ENCODE data around the gene PCSK9. TPM values are rescaled to one million over a fixed set of nuclear protein-coding genes. Genes with fewer than 3 reads are reported as not detected.
A peak's percentile ranks its signal among the peaks of the same experiment; 100 is the strongest.

Gene PCSK9
- total and polyA plus RNA-seq, 2 experiments from 2014 or later, result 23.5 to 31.4 TPM

DNA sequence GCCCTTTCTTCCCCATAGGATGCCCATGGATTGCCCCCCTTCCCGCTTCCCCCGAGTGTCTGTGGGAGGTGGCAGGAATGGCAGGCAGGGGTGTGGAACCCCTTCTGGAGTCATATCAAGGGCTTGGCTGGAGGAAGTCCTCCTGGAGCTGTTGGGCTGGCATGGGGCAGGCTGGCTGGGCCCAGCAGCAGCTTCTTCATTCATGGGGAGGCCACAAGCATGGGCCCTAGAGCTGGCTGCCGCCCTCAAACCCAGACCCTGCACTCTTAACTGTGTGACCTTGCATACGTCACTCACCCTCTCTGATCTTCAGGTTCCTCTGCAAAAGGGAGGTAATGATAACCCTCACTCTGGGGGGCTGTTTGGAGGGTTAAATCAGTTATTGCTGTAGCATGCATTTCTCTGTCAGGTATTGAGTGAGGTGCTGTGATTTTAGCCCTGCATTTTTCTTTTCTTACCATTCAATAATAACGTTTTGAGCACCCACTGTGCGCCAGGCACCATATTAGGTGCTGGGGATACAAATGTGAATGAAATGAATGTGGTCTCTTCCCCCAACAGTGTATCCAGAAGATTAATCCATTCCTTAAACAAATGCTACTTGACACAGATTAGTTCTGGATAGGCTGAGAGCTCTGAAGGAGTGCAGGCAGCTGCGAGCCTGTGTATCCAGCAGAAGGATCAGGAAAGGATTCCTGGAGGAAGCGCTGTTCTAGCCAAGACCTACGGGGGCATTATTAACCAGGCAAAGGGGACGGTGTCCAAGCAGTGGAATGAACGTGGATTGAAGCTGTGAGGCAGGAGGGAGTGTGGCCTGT, 9.3 kb downstream of the PCSK9 start:
- H3K9me2 ChIP-seq (replicated peaks; ENCODE audit: insufficient read depth), result no peaks in the 10 kb centered on the region
- no peak overlapping the region for H3K27ac ChIP-seq
- H4K20me1 ChIP-seq (ENCODE audit: insufficient read depth, poor library complexity, severe bottlenecking), result peaks cover 5% of the 10 kb centered on the region
- H2AFZ ChIP-seq, result no peak overlapping the region
- H3K9me3 ChIP-seq (ENCODE audit: low read depth), result no peaks in the 10 kb centered on the region
- no peak overlapping the region for H3K4me3 ChIP-seq
- TF ChIP-seq, protein P1, sequence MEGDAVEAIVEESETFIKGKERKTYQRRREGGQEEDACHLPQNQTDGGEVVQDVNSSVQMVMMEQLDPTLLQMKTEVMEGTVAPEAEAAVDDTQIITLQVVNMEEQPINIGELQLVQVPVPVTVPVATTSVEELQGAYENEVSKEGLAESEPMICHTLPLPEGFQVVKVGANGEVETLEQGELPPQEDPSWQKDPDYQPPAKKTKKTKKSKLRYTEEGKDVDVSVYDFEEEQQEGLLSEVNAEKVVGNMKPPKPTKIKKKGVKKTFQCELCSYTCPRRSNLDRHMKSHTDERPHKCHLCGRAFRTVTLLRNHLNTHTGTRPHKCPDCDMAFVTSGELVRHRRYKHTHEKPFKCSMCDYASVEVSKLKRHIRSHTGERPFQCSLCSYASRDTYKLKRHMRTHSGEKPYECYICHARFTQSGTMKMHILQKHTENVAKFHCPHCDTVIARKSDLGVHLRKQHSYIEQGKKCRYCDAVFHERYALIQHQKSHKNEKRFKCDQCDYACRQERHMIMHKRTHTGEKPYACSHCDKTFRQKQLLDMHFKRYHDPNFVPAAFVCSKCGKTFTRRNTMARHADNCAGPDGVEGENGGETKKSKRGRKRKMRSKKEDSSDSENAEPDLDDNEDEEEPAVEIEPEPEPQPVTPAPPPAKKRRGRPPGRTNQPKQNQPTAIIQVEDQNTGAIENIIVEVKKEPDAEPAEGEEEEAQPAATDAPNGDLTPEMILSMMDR (IDR thresholded peaks at IDR 0.05; ENCODE audit: poor library complexity), result no peak
- no peak for TF ChIP-seq EZH2phosphoT487 (IDR thresholded peaks at IDR 0.05; ENCODE audit: low read depth, severe bottlenecking, unreplicated experiment)
- no peak for TF ChIP-seq EZH2 (IDR thresholded peaks at IDR 0.05; ENCODE audit: borderline replicate concordance)
- peaks cover 4% of the 10 kb centered on the region for H3K4me1 ChIP-seq (ENCODE audit: insufficient read depth)
- no peak for DNase-seq (ENCODE audit: low spot score)
- H3K4me2 ChIP-seq, result no peak overlapping the region
- no peaks in the 10 kb centered on the region for H3K27me3 ChIP-seq
- no peaks in the 10 kb centered on the region for H3K79me2 ChIP-seq
- no peaks in the 10 kb centered on the region for H3K36me3 ChIP-seq (replicated peaks; ENCODE audit: insufficient read depth, low read depth)
- WGBS (ENCODE audit: low lambda C conversion rate, missing lambda C conversion rate), result 80% methylated on average over 11 of the region's 11 CpGs

DNA sequence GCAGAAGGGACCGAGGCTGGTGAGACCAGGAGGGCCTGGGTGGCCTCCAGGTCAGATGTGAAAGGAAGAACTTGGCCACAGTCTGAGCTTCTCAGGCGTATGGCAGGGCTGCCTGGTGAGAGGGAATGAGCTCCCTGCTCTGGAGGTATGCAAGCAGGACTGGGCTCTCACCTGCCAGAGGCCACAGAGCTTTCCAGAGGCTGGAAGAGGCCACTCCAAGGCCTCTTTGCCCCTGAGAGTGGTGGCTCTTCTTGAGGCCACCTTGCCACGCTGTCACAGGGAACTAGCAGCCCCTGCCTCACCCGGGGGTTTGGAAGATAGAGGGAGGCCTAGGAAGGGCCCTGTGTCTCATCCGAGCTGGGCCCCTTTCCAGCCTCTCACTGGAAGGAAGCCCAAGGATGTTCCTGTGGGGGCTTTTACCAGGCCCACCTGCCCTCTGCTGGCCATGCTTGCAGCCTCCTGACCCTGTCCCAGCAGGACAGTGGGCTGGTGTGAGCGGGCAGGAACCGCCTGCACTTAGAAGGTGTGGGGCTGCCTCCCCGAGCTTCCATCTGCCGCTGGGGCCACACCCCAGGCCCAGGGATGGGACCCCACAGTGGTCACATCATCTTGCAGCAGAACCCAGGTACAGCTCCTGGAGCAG, 10.0 kb downstream of the PCSK9 start:
- TF ChIP-seq, protein P1 (IDR thresholded peaks at IDR 0.05; ENCODE audit: poor library complexity), result no peak
- TF ChIP-seq EZH2phosphoT487 (IDR thresholded peaks at IDR 0.05; ENCODE audit: low read depth, severe bottlenecking, unreplicated experiment) (no peak), EZH2 (IDR thresholded peaks at IDR 0.05; ENCODE audit: borderline replicate concordance) (no peak)
- Histone ChIP-seq H3K27ac (no peak overlapping the region), H3K36me3 (replicated peaks; ENCODE audit: insufficient read depth, low read depth) (no peaks in the 10 kb centered on the region), H3K79me2 (no peaks in the 10 kb centered on the region), H4K20me1 (ENCODE audit: insufficient read depth, poor library complexity, severe bottlenecking) (peaks cover 5% of the 10 kb centered on the region), H2AFZ (no peak overlapping the region), H3K4me1 (ENCODE audit: insufficient read depth) (peaks cover 4% of the 10 kb centered on the region), H3K27me3 (no peaks in the 10 kb centered on the region), H3K4me3 (no peak overlapping the region), H3K9me3 (ENCODE audit: low read depth) (no peaks in the 10 kb centered on the region), H3K9me2 (replicated peaks; ENCODE audit: insufficient read depth) (no peaks in the 10 kb centered on the region), H3K4me2 (no peak overlapping the region)
- no peak for DNase-seq (ENCODE audit: low spot score)
- WGBS (ENCODE audit: low lambda C conversion rate, missing lambda C conversion rate), result 91% methylated on average over 9 of the region's 9 CpGs

DNA sequence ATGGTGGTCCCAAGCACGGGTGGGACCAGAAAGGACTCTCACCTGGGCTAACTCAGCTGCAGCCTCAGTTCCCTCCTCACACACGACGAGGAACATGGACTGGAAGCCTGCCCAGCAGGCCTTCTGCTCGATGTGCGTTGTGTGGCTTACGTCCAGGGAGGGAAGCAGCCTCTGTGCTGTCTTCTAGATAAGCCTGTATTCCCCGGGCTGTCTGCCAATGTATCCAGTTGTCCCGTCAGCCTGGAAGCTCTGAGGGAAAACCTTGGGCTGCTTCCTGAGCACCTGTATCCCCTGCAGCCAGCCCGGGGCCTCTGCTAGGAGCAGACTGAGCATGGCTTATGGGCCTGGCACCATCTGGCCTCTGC, 10.5 kb downstream of the PCSK9 start:
- no peak overlapping the region for H3K4me3 ChIP-seq
- H3K4me1 ChIP-seq (ENCODE audit: insufficient read depth), result peaks cover 4% of the 10 kb centered on the region
- H3K9me2 ChIP-seq (replicated peaks; ENCODE audit: insufficient read depth), result no peaks in the 10 kb centered on the region
- H4K20me1 ChIP-seq (ENCODE audit: insufficient read depth, poor library complexity, severe bottlenecking), result peaks cover 5% of the 10 kb centered on the region
- H3K27ac ChIP-seq, result no peak overlapping the region
- no peaks in the 10 kb centered on the region for H3K27me3 ChIP-seq
- H2AFZ ChIP-seq, result no peak overlapping the region
- H3K4me2 ChIP-seq, result no peak overlapping the region
- H3K36me3 ChIP-seq (replicated peaks; ENCODE audit: insufficient read depth, low read depth), result no peaks in the 10 kb centered on the region
- no peaks in the 10 kb centered on the region for H3K9me3 ChIP-seq (ENCODE audit: low read depth)
- DNase-seq (ENCODE audit: low spot score), result peak; percentile 56
- no peaks in the 10 kb centered on the region for H3K79me2 ChIP-seq
- WGBS (ENCODE audit: low lambda C conversion rate, missing lambda C conversion rate), result 72% methylated on average over 9 of the region's 9 CpGs
- no peak for TF ChIP-seq EZH2phosphoT487 (IDR thresholded peaks at IDR 0.05; ENCODE audit: low read depth, severe bottlenecking, unreplicated experiment)

DNA sequence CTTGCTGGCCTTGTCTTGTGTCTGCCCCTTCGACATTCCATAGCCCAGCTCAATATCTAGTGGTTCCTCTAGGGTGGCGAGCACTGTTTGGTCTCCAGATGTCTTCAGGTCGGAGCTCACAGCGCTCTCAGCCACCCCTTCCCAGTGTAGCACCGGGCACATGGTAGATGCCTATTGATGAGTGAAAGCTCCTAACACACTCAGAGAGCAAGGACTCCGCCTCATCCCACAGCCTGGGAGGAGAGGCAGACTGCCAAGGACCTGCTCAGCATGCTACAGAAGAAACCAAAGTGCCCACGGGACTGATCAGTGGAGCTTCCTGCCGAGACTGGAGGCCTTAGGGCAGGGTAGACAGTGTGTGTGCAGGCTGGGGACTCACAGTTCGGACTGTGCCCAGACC, 10.9 kb downstream of the PCSK9 start:
- Histone ChIP-seq H4K20me1 (ENCODE audit: insufficient read depth, poor library complexity, severe bottlenecking) (peaks cover 5% of the 10 kb centered on the region), H3K27me3 (no peaks in the 10 kb centered on the region), H3K79me2 (no peaks in the 10 kb centered on the region), H2AFZ (no peak overlapping the region), H3K4me2 (no peak overlapping the region), H3K9me2 (replicated peaks; ENCODE audit: insufficient read depth) (no peaks in the 10 kb centered on the region), H3K27ac (no peak overlapping the region), H3K9me3 (ENCODE audit: low read depth) (no peaks in the 10 kb centered on the region), H3K4me3 (no peak overlapping the region), H3K36me3 (replicated peaks; ENCODE audit: insufficient read depth, low read depth) (no peaks in the 10 kb centered on the region), H3K4me1 (ENCODE audit: insufficient read depth) (peaks cover 4% of the 10 kb centered on the region)
- no peak for TF ChIP-seq EZH2 (IDR thresholded peaks at IDR 0.05; ENCODE audit: borderline replicate concordance)
- TF ChIP-seq, protein P1 (IDR thresholded peaks at IDR 0.05; ENCODE audit: poor library complexity), result no peak
- no peak for TF ChIP-seq EZH2phosphoT487 (IDR thresholded peaks at IDR 0.05; ENCODE audit: low read depth, severe bottlenecking, unreplicated experiment)
- DNase-seq (ENCODE audit: low spot score), result no peak
- WGBS (ENCODE audit: low lambda C conversion rate, missing lambda C conversion rate), result 89% methylated on average over 9 of the region's 9 CpGs
